PC-3 (cell line): ENCODE measurements around the gene ACAD9. TPM values are rescaled to one million over a fixed set of nuclear protein-coding genes. Genes with fewer than 3 reads are reported as not detected.

Source experiments
- ATAC-seq: fragments of 200-7000 bp; cut with Tn5 transposase; 2 replicates; pipeline ENCODE4 v1.9.1; 2020; ENCODE audit warnings: mild to moderate bottlenecking, moderate library complexity
- BruUV-seq: library from RNA; stranded (reverse); fragments of 400-500 nt; replicated peaks from 2 replicates; lab custom pipeline; 2021; lab: Mats Ljungman, UMichigan
- CTCF ChIA-PET: fragments of 300-600 bp; sonication (Branson Sonifier 250); formaldehyde crosslinking; loops from one replicate; lab custom pipeline; 2022; ENCODE audit warnings: antibody characterized with exemption; lab: Charles Lee
- POLR2A ChIA-PET: fragments of 300-600 bp; sonication (Branson Sonifier 250); formaldehyde crosslinking; loops from one replicate; lab custom pipeline; 2022; ENCODE audit warnings: antibody characterized with exemption; ENCODE audit not compliant: unreplicated experiment; lab: Charles Lee
- DNase-seq: peaks from one replicate; pipeline ENCODE4 v3.0.0-alpha.2; 2015
- H2AFZ ChIP-seq: fragments of 300-600 bp; sonication (generic); 2 replicates; pipeline ENCODE4 v1.6.0; 2016; ENCODE audit warnings: antibody characterized with exemption, low read length
- H3F3A ChIP-seq: fragments of 300-600 bp; sonication (generic); one replicate; pipeline ENCODE4 v1.6.0; 2017; ENCODE audit warnings: antibody characterized with exemption, low read length, control low read depth, mild to moderate bottlenecking; ENCODE audit not compliant: unreplicated experiment
- H3K27ac ChIP-seq: fragments of 300-600 bp; sonication (generic); 2 replicates; pipeline ENCODE4 v1.5.1; 2016; ENCODE audit warnings: mild to moderate bottlenecking, low read length
- H3K27me3 ChIP-seq: fragments of 300-600 bp; sonication (generic); 2 replicates; pipeline ENCODE4 v1.6.1; 2016; ENCODE audit warnings: low read length, mixed read lengths
- H3K36me3 ChIP-seq: fragments of 300-600 bp; sonication (generic); 2 replicates; pipeline ENCODE4 v1.6.1; 2016; ENCODE audit warnings: low read depth, mixed run types, low read length, mixed read lengths
- H3K4me1 ChIP-seq: fragments of 300-600 bp; sonication (generic); 2 replicates; pipeline ENCODE4 v1.5.1; 2016; ENCODE audit warnings: low read length; ENCODE audit not compliant: insufficient read depth
- H3K4me2 ChIP-seq: fragments of 300-600 bp; sonication (generic); 2 replicates; pipeline ENCODE4 v1.6.0; 2016; ENCODE audit warnings: low read length
- H3K4me3 ChIP-seq: fragments of 300-600 bp; sonication (generic); 2 replicates; pipeline ENCODE4 v1.5.1; 2016; ENCODE audit warnings: mild to moderate bottlenecking, low read length, mixed read lengths
- H3K79me2 ChIP-seq: fragments of 300-600 bp; sonication (generic); 2 replicates; pipeline ENCODE4 v1.6.1; 2017; ENCODE audit warnings: low read length, mixed read lengths
- H3K9ac ChIP-seq: fragments of 300-600 bp; sonication (generic); 2 replicates; pipeline ENCODE4 v1.6.0; 2016; ENCODE audit warnings: mild to moderate bottlenecking, low read length
- H3K9me2 ChIP-seq: fragments of 300-600 bp; sonication (generic); replicated peaks from 2 replicates; pipeline ENCODE4 v1.6.1; 2016; ENCODE audit warnings: mixed run types, low read length, mixed read lengths
- H3K9me3 ChIP-seq: fragments of 300-600 bp; sonication (generic); 2 replicates; pipeline ENCODE4 v1.6.1; 2016; ENCODE audit warnings: low read length, mixed read lengths
- H4K20me1 ChIP-seq: fragments of 300-600 bp; sonication (generic); 2 replicates; pipeline ENCODE4 v1.6.1; 2016; ENCODE audit warnings: low read length, mixed read lengths
- CTCF ChIP-seq: fragments of 300-600 bp; sonication (generic); conservative IDR thresholded peaks from 2 replicates; pipeline ENCODE4 v1.5.1; 2017; ENCODE audit warnings: antibody characterized with exemption, low read depth, mild to moderate bottlenecking, low read length
- EZH2 ChIP-seq: fragments of 300-600 bp; sonication (generic); IDR thresholded peaks from one replicate; pipeline ENCODE4 v1.6.1; 2017; ENCODE audit warnings: antibody characterized with exemption, mild to moderate bottlenecking, low read length; ENCODE audit not compliant: unreplicated experiment
- EZH2phosphoT487 ChIP-seq: fragments of 300-600 bp; sonication (generic); IDR thresholded peaks from 2 replicates; pipeline ENCODE4 v1.6.1; 2018; ENCODE audit warnings: mild to moderate bottlenecking, antibody characterized with exemption, low read length, borderline replicate concordance
- intact Hi-C: fragments of 100-400 bp; cut with micrococcal nuclease; formaldehyde crosslinking; loops from 2 replicates; pipeline ENCODE4 v1.9.0; 2023
- total RNA-seq: library from RNA; depleted of rRNA; stranded (reverse); fragments of >200 nt; gene quantifications from 2 replicates; pipeline ENCODE4 v1.2.3, GENCODE V29; 2014

ACAD9 gene
- total RNA-seq, 1 experiment from 2014 or later, result 38.6 TPM

DNA sequence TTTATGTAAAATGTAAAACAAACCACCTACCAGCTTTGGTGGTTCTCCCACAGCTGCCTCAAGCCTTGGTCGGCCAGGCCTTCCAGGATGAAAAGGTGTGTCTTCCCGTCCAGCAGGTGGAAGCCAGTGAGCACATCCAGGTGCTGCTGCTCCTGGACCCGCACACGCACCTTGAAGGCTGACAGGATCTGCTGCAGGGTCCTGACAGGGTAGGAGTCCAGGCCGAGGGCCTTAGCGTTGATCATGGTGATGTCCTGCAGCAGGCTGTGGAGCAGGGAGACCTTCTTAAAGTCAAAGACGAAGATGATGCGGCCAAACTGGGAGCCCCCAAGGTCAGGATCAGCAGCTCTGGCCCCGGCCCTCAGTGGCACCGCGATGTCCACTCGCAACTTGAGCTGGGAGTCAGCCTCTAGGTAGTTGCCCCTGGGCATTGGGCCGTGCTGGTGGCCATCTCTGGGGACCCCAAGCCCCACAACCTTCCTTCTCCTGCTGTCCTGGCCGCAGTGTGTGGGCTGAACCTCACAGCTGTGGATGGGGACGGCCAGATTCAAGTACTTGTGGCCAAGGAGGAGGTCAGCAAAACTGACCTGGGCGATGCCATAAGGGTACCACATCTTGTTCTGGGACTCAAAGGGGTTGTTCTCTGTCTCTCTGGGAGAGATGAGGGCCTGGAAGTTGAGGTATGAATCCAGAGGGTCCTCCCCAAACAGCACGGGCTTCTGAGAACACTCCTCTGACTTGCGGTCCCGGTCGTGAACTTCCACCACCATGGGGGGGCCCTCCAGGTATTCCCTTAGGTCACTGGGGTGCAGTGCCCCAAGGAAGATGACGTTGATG, 65.8 kb downstream of the ACAD9 start:
- H3K9me3 ChIP-seq, result no peaks in the 10 kb centered on the region
- DNase-seq (no peak), ATAC-seq (no peak)
- H2AFZ ChIP-seq, result no peak overlapping the region
- H3F3A ChIP-seq, result no peaks in the 10 kb centered on the region
- H3K27me3 ChIP-seq, result no peaks in the 10 kb centered on the region
- no peak overlapping the region for H3K4me2 ChIP-seq
- H3K36me3 ChIP-seq, result no peaks in the 10 kb centered on the region
- H3K9me2 ChIP-seq, result no peaks in the 10 kb centered on the region
- no peaks in the 10 kb centered on the region for H3K4me1 ChIP-seq
- H3K4me3 ChIP-seq, result no peak overlapping the region
- intact Hi-C loops, result no loop called here
- CTCF ChIA-PET, result no interaction called here
- H4K20me1 ChIP-seq, result no peaks in the 10 kb centered on the region
- H3K79me2 ChIP-seq, result no peaks in the 10 kb centered on the region
- POLR2A ChIA-PET, result no interaction called here
- H3K27ac ChIP-seq, result no peak overlapping the region
- no TSS peak for BruUV-seq
- no peak overlapping the region for H3K9ac ChIP-seq
- no peak for TF ChIP-seq EZH2phosphoT487
- no peak for TF ChIP-seq CTCF
- TF ChIP-seq EZH2, result no peak

DNA sequence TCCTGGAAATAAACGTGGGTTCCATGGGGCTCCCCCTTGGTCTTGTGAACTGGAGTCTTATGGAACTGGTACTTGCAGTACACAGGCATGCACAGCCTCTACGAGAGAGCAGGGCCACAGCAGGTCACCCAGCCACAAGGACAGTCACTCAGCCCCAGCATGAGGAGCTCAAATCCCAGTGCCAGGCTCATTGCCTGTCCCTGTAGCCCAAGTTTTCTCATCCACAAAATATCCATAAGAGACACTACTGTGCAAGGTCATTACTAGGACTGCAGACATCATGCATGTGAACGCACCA, 66.4 kb downstream of the ACAD9 start:
- Histone ChIP-seq H3K4me1 (no peaks in the 10 kb centered on the region), H3K4me2 (no peak overlapping the region), H4K20me1 (no peaks in the 10 kb centered on the region), H3K9me2 (no peaks in the 10 kb centered on the region), H3K4me3 (no peak overlapping the region), H3K27ac (no peak overlapping the region), H3K36me3 (no peaks in the 10 kb centered on the region), H3K9me3 (no peaks in the 10 kb centered on the region), H2AFZ (no peak overlapping the region), H3K27me3 (no peaks in the 10 kb centered on the region), H3K79me2 (no peaks in the 10 kb centered on the region), H3K9ac (no peak overlapping the region), H3F3A (no peaks in the 10 kb centered on the region)
- ChIA-PET POLR2A (no interaction called here), CTCF (no interaction called here)
- ATAC-seq (no peak), DNase-seq (no peak)
- BruUV-seq, result no TSS peak
- no peak for TF ChIP-seq EZH2phosphoT487
- intact Hi-C loops, result no loop called here

DNA sequence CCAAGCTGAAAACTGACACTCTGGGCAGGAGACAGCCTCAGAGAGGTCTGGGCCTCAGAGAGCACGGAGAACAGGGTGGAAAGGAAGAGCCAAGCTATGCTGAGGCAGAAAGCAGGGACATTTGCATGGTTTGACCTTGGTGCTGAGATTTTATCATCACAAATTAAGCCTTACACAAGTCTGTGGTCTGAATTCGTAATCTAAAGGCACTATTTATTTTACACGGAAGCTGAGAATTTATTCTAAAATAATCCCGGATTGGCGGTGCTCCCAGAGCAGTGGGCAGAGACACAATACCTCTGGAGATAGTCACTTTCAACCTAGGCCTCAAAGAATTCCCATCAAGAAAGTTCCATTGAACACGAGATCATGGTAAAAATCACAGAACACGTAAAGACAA, 67.0 kb downstream of the ACAD9 start:
- Histone ChIP-seq H3K27me3 (no peaks in the 10 kb centered on the region), H3K4me2 (no peak overlapping the region), H3K36me3 (no peaks in the 10 kb centered on the region), H4K20me1 (no peaks in the 10 kb centered on the region), H3K9me3 (no peaks in the 10 kb centered on the region), H3K4me3 (no peak overlapping the region), H3K4me1 (no peaks in the 10 kb centered on the region), H2AFZ (no peak overlapping the region), H3K9ac (no peak overlapping the region), H3K27ac (no peak overlapping the region), H3F3A (no peaks in the 10 kb centered on the region), H3K79me2 (no peaks in the 10 kb centered on the region), H3K9me2 (no peaks in the 10 kb centered on the region)
- ChIA-PET CTCF (no interaction called here), POLR2A (no interaction called here)
- intact Hi-C loops, result no loop called here
- no peak for DNase-seq
- ATAC-seq, result no peak
- no TSS peak for BruUV-seq
- TF ChIP-seq EZH2 (no peak), EZH2phosphoT487 (no peak), CTCF (no peak)
